HEK293 (cell line): Measurements from ENCODE around the gene SRRM5.

ENCODE experiments used
- CTCF ChIA-PET: fragments of 350-600 bp; formaldehyde crosslinking; extraction: SDS; loops from one replicate; lab custom pipeline; 2021; ENCODE audit warnings: antibody characterized with exemption; lab: Yijun Ruan, JAX
- POLR2A ChIA-PET: fragments of 300-600 bp; formaldehyde crosslinking; extraction: SDS; loops from one replicate; lab custom pipeline; 2020; ENCODE audit warnings: antibody characterized with exemption, inconsistent platforms; lab: Yijun Ruan, JAX
- H3K27ac ChIP-seq: fragments of 200-500 bp; sonication (Bioruptor generic); 2 replicates; pipeline ENCODE4 v1.5.1; 2014; ENCODE audit warnings: low read depth, low read length, control low read depth, inconsistent platforms; ENCODE audit errors: extremely low read depth
- H3K36me3 ChIP-seq, 2 experiments: fragments of 200-500 bp in 1 of 2; sonication (Bioruptor generic) in 1 of 2; 1 replicate in 1 of 2; 2 replicates in 1 of 2; pipeline ENCODE4 v1.5.1; 2014 to 2017; ENCODE audit warnings: inconsistent platforms in 2 of 2, low read length in 2 of 2; ENCODE audit not compliant: control insufficient read depth in 2 of 2, insufficient read depth in 1 of 2
- H3K4me1 ChIP-seq: fragments of 200-500 bp; sonication (Bioruptor generic); 2 replicates; pipeline ENCODE4 v1.5.1; 2014; ENCODE audit warnings: mild to moderate bottlenecking, low read length, inconsistent platforms; ENCODE audit not compliant: control insufficient read depth, insufficient read depth
- H3K4me3 ChIP-seq: 2 replicates; pipeline ENCODE4 v1.5.1; 2011; ENCODE audit warnings: low read depth, mild to moderate bottlenecking, control low read depth, low read length, moderate library complexity
- H3K9me3 ChIP-seq: fragments of 200-500 bp; sonication (Bioruptor generic); 2 replicates; pipeline ENCODE4 v1.5.1; 2014; ENCODE audit warnings: low read depth, low read length, inconsistent platforms; ENCODE audit not compliant: control insufficient read depth, insufficient read depth
- MZF1 ChIP-seq: fragments of 450-650 bp; formaldehyde crosslinking; IDR thresholded peaks from 2 replicates; pipeline ENCODE4 v1.5.1; 2017; ENCODE audit warnings: missing biosample characterization, missing genetic modification characterization, borderline replicate concordance
- OVOL3 ChIP-seq: fragments of 450-650 bp; formaldehyde crosslinking; IDR thresholded peaks from 2 replicates; pipeline ENCODE4 v1.5.1; 2016; ENCODE audit warnings: missing biosample characterization, missing genetic modification characterization
- TSHZ1 ChIP-seq: fragments of 450-650 bp; formaldehyde crosslinking; IDR thresholded peaks from 2 replicates; pipeline ENCODE4 v1.5.1; 2016; ENCODE audit warnings: missing biosample characterization, missing genetic modification characterization, borderline replicate concordance
- WT1 ChIP-seq: fragments of 450-650 bp; formaldehyde crosslinking; IDR thresholded peaks from 2 replicates; pipeline ENCODE4 v1.5.1; 2016; ENCODE audit warnings: missing biosample characterization, missing genetic modification characterization
- YY1 ChIP-seq: fragments of 450-650 bp; formaldehyde crosslinking; IDR thresholded peaks from 2 replicates; pipeline ENCODE4 v1.5.1; 2018; ENCODE audit warnings: missing biosample characterization, missing genetic modification characterization
- ZBTB26 ChIP-seq: fragments of 450-650 bp; formaldehyde crosslinking; optimal IDR thresholded peaks from 2 replicates; pipeline ENCODE3; 2016; ENCODE audit warnings: missing biosample characterization, mild to moderate bottlenecking, missing genetic modification characterization
- ZFP41 ChIP-seq: fragments of 450-650 bp; formaldehyde crosslinking; IDR thresholded peaks from 2 replicates; pipeline ENCODE4 v1.5.1; 2016; ENCODE audit warnings: missing biosample characterization, missing genetic modification characterization, borderline replicate concordance
- ZNF155 ChIP-seq: fragments of 450-650 bp; formaldehyde crosslinking; IDR thresholded peaks from 2 replicates; pipeline ENCODE4 v1.5.1; 2016; ENCODE audit warnings: missing biosample characterization, missing genetic modification characterization
- ZNF248 ChIP-seq: fragments of 450-650 bp; formaldehyde crosslinking; IDR thresholded peaks from 2 replicates; pipeline ENCODE4 v1.5.1; 2017; ENCODE audit warnings: missing biosample characterization, missing genetic modification characterization
- ZNF394 ChIP-seq: fragments of 450-650 bp; formaldehyde crosslinking; IDR thresholded peaks from 2 replicates; pipeline ENCODE4 v1.5.1; 2016; ENCODE audit warnings: missing biosample characterization, missing genetic modification characterization, mild to moderate bottlenecking, moderate library complexity, borderline replicate concordance
- ZNF488 ChIP-seq: fragments of 450-650 bp; formaldehyde crosslinking; IDR thresholded peaks from 2 replicates; pipeline ENCODE4 v1.5.1; 2016; ENCODE audit warnings: missing biosample characterization, missing genetic modification characterization
- ZNF596 ChIP-seq: fragments of 450-650 bp; IDR thresholded peaks from 2 replicates; pipeline ENCODE4 v1.5.0; 2018; ENCODE audit warnings: missing biosample characterization, mild to moderate bottlenecking, missing genetic modification characterization, moderate library complexity
- ZNF623 ChIP-seq: fragments of 450-650 bp; formaldehyde crosslinking; IDR thresholded peaks from 2 replicates; pipeline ENCODE4 v1.5.1; 2016; ENCODE audit warnings: missing biosample characterization, missing genetic modification characterization
- ZNF639 ChIP-seq: fragments of 450-650 bp; formaldehyde crosslinking; IDR thresholded peaks from 2 replicates; pipeline ENCODE4 v1.5.1; 2016; ENCODE audit warnings: missing biosample characterization, missing genetic modification characterization
- ZNF654 ChIP-seq: fragments of 450-650 bp; formaldehyde crosslinking; IDR thresholded peaks from 2 replicates; pipeline ENCODE4 v1.5.1; 2016; ENCODE audit warnings: low read depth, missing biosample characterization, missing genetic modification characterization
- ZNF670 ChIP-seq: fragments of 450-650 bp; formaldehyde crosslinking; IDR thresholded peaks from 2 replicates; pipeline ENCODE4 v1.5.1; 2016; ENCODE audit warnings: missing biosample characterization, missing genetic modification characterization, low read depth
- ZNF701 ChIP-seq: fragments of 450-650 bp; formaldehyde crosslinking; IDR thresholded peaks from 2 replicates; pipeline ENCODE4 v1.5.1; 2016; ENCODE audit warnings: missing biosample characterization, missing genetic modification characterization
- ZNF791 ChIP-seq: fragments of 450-650 bp; formaldehyde crosslinking; IDR thresholded peaks from 2 replicates; pipeline ENCODE4 v1.5.1; 2016; ENCODE audit warnings: missing biosample characterization, missing genetic modification characterization
- ZXDB ChIP-seq: fragments of 450-650 bp; formaldehyde crosslinking; IDR thresholded peaks from 2 replicates; pipeline ENCODE4 v1.5.1; 2016; ENCODE audit warnings: missing biosample characterization, missing genetic modification characterization

Gene SRRM5

GRCh38 chr19:43597876-43598275 is 14.0 kb upstream of the SRRM5 start:
- H3K9me3 ChIP-seq = no peaks in the 10 kb centered on the region
- ChIA-PET CTCF (interaction anchor here (0.8 to 6.1 kb wide), 5 partner anchors 21 to 151 kb away, joined by 3 to 91 read pairs (median 21); partner anchors contain the start of gene ZNF428), POLR2A (interaction anchor here (0.7 to 4.1 kb wide), 3 partner anchors 13 to 70 kb away, joined by 3 to 49 read pairs (median 3); no protein-coding TSS in a partner anchor)
- H3K4me3 ChIP-seq = no peak overlapping the region
- peaks cover 24% of the 10 kb centered on the region for H3K4me1 ChIP-seq
- peak overlapping the region; percentile 95; the same call in 1 of the 2 replicates for H3K27ac ChIP-seq
- TF ChIP-seq ZNF670 (tag by site-specific recombination) (no peak), ZNF654 (no peak), ZNF155 (tag by site-specific recombination) (no peak), ZNF639 (tag by site-specific recombination) (no peak), ZNF394 (no peak), ZNF596 (no peak), ZNF701 (tag by site-specific recombination) (no peak), ZNF791 (no peak), OVOL3 (tag by site-specific recombination) (no peak), ZNF248 (tag by site-specific recombination) (no peak), MZF1 (no peak), ZNF488 (tag by site-specific recombination) (no peak), WT1 (tag by site-specific recombination) (no peak), ZFP41 (no peak), ZNF623 (tag by site-specific recombination) (no peak), ZXDB (tag by site-specific recombination) (no peak), ZBTB26 (tag by site-specific recombination) (no peak)
- H3K36me3 ChIP-seq = peaks cover 58 to 71% of the 10 kb centered on the region in 2 experiments

- Histone ChIP-seq H3K4me3 (no peak overlapping the region), H3K27ac (no peak overlapping the region; the same call in 1 of the 2 replicates), H3K9me3 (no peaks in the 10 kb centered on the region), H3K36me3 (peaks cover 58 to 65% of the 10 kb centered on the region in 2 experiments), H3K4me1 (peaks cover 24% of the 10 kb centered on the region)
- ChIA-PET CTCF (interaction anchor here (3.1 kb wide), 1 partner anchor 54 kb away, joined by 21 read pairs; no protein-coding TSS in a partner anchor), POLR2A (interaction anchor here (1.1 to 1.9 kb wide), 2 partner anchors 12 to 17 kb away, joined by 3 to 6 read pairs; no protein-coding TSS in a partner anchor)
- TF ChIP-seq YY1 = no peak
- 0 out of 2 replicates have a peak, but pooled peaks have one; percentile 20 for TF ChIP-seq TSHZ1 (tag by site-specific recombination)
Measured at GRCh38 chr19:43598445-43599240, 13.2 kb upstream of the SRRM5 start.
